SK-N-SH (cell line): ENCODE measurements around the gene CDH13. TPM values are rescaled to one million over a fixed set of nuclear protein-coding genes. Genes with fewer than 3 reads are reported as not detected.

Source experiments
- CTCF ChIA-PET: fragments of 300-600, 350-600 bp; formaldehyde crosslinking; extraction: SDS; loops from one replicate; lab custom pipeline; 2021; lab: Yijun Ruan, JAX
- POLR2A ChIA-PET: fragments of 350-600 bp; sonication (Branson Sonifier 250); formaldehyde crosslinking; extraction: SDS; loops from one replicate; lab custom pipeline; 2020; ENCODE audit warnings: antibody characterized with exemption, inconsistent platforms; lab: Yijun Ruan, JAX
- DNase-seq: peaks from one replicate; pipeline ENCODE4 v3.0.0; 2012
- H2AFZ ChIP-seq: fragments of 200-600 bp; sonication (generic); 2 replicates; pipeline ENCODE4 v1.8.1; 2016; ENCODE audit warnings: antibody characterized with exemption, mild to moderate bottlenecking, low read depth
- H3F3A ChIP-seq: fragments of 200-600 bp; sonication (generic); replicated peaks from 2 replicates; pipeline ENCODE3; 2016; ENCODE audit warnings: antibody characterized with exemption, mild to moderate bottlenecking; ENCODE audit not compliant: insufficient read depth
- H3K27ac ChIP-seq, 2 experiments: fragments of 200-500 bp in 1 of 2; fragments of 200-600 bp in 1 of 2; sonication (Bioruptor generic) in 1 of 2; sonication (generic), shearing (Covaris generic) in 1 of 2; 2 replicates each; pipeline versions ENCODE4 v1.5.1 to v1.6.1; 2014 to 2016; ENCODE audit warnings: low read depth in 2 of 2, inconsistent platforms in 1 of 2, low read length in 1 of 2, mild to moderate bottlenecking in 1 of 2, mixed read lengths in 1 of 2
- H3K27me3 ChIP-seq: fragments of 200-600 bp; sonication (generic), shearing (Covaris generic); 2 replicates; pipeline ENCODE4 v1.6.1; 2016; ENCODE audit warnings: mixed run types; ENCODE audit not compliant: insufficient read depth
- H3K36me3 ChIP-seq, 2 experiments: fragments of 200-500 bp in 1 of 2; fragments of 200-600 bp in 1 of 2; sonication (Bioruptor generic) in 1 of 2; sonication (generic) in 1 of 2; replicated peaks in 1 of 2; 2 replicates each; pipeline versions ENCODE3 to v1.5.1; 2014 to 2016; ENCODE audit warnings: low read length in 1 of 2, mild to moderate bottlenecking in 1 of 2; ENCODE audit not compliant: insufficient read depth in 2 of 2, control insufficient read depth in 1 of 2
- H3K4me1 ChIP-seq, 2 experiments: fragments of 200-500 bp in 1 of 2; fragments of 200-600 bp in 1 of 2; sonication (Bioruptor generic) in 1 of 2; sonication (generic), shearing (Covaris generic) in 1 of 2; 2 replicates each; pipeline versions ENCODE4 v1.5.1 to v1.6.1; 2014 to 2016; ENCODE audit warnings: low read depth in 1 of 2, low read length in 1 of 2, mixed run types in 1 of 2; ENCODE audit not compliant: insufficient read depth in 2 of 2, control insufficient read depth in 1 of 2
- H3K4me2 ChIP-seq: fragments of 200-600 bp; sonication (generic), shearing (Covaris generic); 2 replicates; pipeline ENCODE4 v1.6.1; 2017; ENCODE audit warnings: mixed run types
- H3K4me3 ChIP-seq, 2 experiments: fragments of 200-500 bp in 1 of 2; fragments of 200-600 bp in 1 of 2; sonication (Bioruptor generic) in 1 of 2; sonication (generic), shearing (Covaris generic) in 1 of 2; 2 replicates each; pipeline versions ENCODE4 v1.5.1 to v1.8.1; 2014 to 2016; ENCODE audit warnings: low read depth in 2 of 2, inconsistent platforms in 1 of 2, low read length in 1 of 2, mild to moderate bottlenecking in 1 of 2, mixed read lengths in 1 of 2, moderate library complexity in 1 of 2
- H3K79me2 ChIP-seq: fragments of 200-600 bp; sonication (generic); 2 replicates; pipeline ENCODE4 v1.8.1; 2017; ENCODE audit warnings: mild to moderate bottlenecking; ENCODE audit not compliant: insufficient read depth
- H3K9ac ChIP-seq: fragments of 200-600 bp; sonication (generic); 2 replicates; pipeline ENCODE4 v1.6.1; 2017; ENCODE audit warnings: mixed run types
- H3K9me2 ChIP-seq: fragments of 200-600 bp; sonication (generic); 2 replicates; pipeline ENCODE4 v1.6.1; 2017; ENCODE audit warnings: mixed run types
- H3K9me3 ChIP-seq: fragments of 200-600 bp; sonication (generic); 2 replicates; pipeline ENCODE4 v1.6.1; 2017; ENCODE audit warnings: mixed run types, mild to moderate bottlenecking, moderate library complexity
- H4K20me1 ChIP-seq: fragments of 200-600 bp; sonication (generic); 2 replicates; pipeline ENCODE4 v1.6.1; 2017; ENCODE audit warnings: mild to moderate bottlenecking, mixed run types; ENCODE audit not compliant: insufficient read depth
- CHD2 ChIP-seq: fragments of 150-350 bp; IDR thresholded peaks from 2 replicates; pipeline ENCODE4 v1.6.1; 2018; ENCODE audit warnings: low read length; ENCODE audit not compliant: partially characterized antibody
- CTCF ChIP-seq: fragments of 200-600 bp; sonication (generic); IDR thresholded peaks from 2 replicates; pipeline ENCODE4 v1.6.1; 2017; ENCODE audit warnings: antibody characterized with exemption, mild to moderate bottlenecking, moderate library complexity
- ELF1 ChIP-seq: IDR thresholded peaks from 2 replicates; pipeline ENCODE4 v1.4.0; 2012
- EP300 ChIP-seq, 2 experiments: IDR thresholded peaks; 2 replicates each; pipeline versions ENCODE4 v1.4.0 to v1.6.1; 2012; ENCODE audit warnings: borderline replicate concordance in 1 of 2, low read depth in 1 of 2, low read length in 1 of 2
- FOXJ3 ChIP-seq: sonication (generic); formaldehyde crosslinking; IDR thresholded peaks from 2 replicates; pipeline ENCODE4 v1.5.1; 2020; ENCODE audit warnings: mild to moderate bottlenecking, missing genetic modification reagents
- GABPA ChIP-seq: IDR thresholded peaks from 2 replicates; pipeline ENCODE4 v1.4.0; 2012; ENCODE audit warnings: low read depth, mild to moderate bottlenecking
- GATA2 ChIP-seq: sonication (generic); formaldehyde crosslinking; IDR thresholded peaks from 2 replicates; pipeline ENCODE4 v1.5.0; 2020; ENCODE audit warnings: mild to moderate bottlenecking, missing genetic modification reagents
- IRF3 ChIP-seq: fragments of 150-350 bp; IDR thresholded peaks from 2 replicates; pipeline ENCODE4 v1.6.1; 2016; ENCODE audit warnings: mild to moderate bottlenecking, low read depth, low read length
- MAX ChIP-seq: IDR thresholded peaks from 2 replicates; pipeline ENCODE4 v1.4.0; 2012; ENCODE audit warnings: low read depth
- POLR2AphosphoS5 ChIP-seq: IDR thresholded peaks from 2 replicates; pipeline ENCODE4 v1.6.1; 2012; ENCODE audit warnings: low read depth, low read length
- RCOR1 ChIP-seq: fragments of 150-350 bp; IDR thresholded peaks from 2 replicates; pipeline ENCODE4 v1.6.1; 2017; ENCODE audit warnings: antibody characterized with exemption, low read length
- SIN3A ChIP-seq: IDR thresholded peaks from 2 replicates; pipeline ENCODE4 v1.6.1; 2012; ENCODE audit warnings: low read depth, mild to moderate bottlenecking, low read length, moderate library complexity, borderline replicate concordance
- SMC3 ChIP-seq: IDR thresholded peaks from 2 replicates; pipeline ENCODE4 v1.6.1; 2012; ENCODE audit warnings: low read depth, low read length, improper control_type of control experiment
- TCF12 ChIP-seq: IDR thresholded peaks from 2 replicates; pipeline ENCODE4 v1.4.0; 2012
- TEAD4 ChIP-seq: IDR thresholded peaks from 2 replicates; pipeline ENCODE4 v1.4.0; 2012; ENCODE audit warnings: mild to moderate bottlenecking, borderline replicate concordance; ENCODE audit not compliant: insufficient read depth
- USF1 ChIP-seq: IDR thresholded peaks from 2 replicates; pipeline ENCODE4 v1.4.0; 2012; ENCODE audit warnings: low read depth, borderline replicate concordance
- WGBS: methylation state at CpG from one replicate; pipeline ENCODE4 v1.1.6; 2017; ENCODE audit warnings: low lambda C conversion rate; 5-methylcytosine and 5-hydroxymethylcytosine counted together
- polyA plus RNA-seq, 3 experiments: library from polyadenylated mRNA; depleted of rRNA; stranded (reverse); fragments of >200 nt; gene quantifications; 2 replicates each; pipeline ENCODE4 v1.2.3, GENCODE V29; 2012

CDH13 gene
- polyA plus RNA-seq, 1 of the 3 experiments (the other 2 are of a cell fraction) = 93.0 TPM

GRCh38 chr16:83330251-83330650 lies 703.5 kb downstream of the CDH13 start:
- 24% methylated on average over 2 of the region's 2 CpGs for WGBS
- ChIA-PET POLR2A (no interaction called here), CTCF (interaction anchor here (1.9 kb wide), 1 partner anchor 26 kb away, joined by 6 read pairs; no protein-coding TSS in a partner anchor)
- TF ChIP-seq CTCF (peak; percentile 17; the same call in 1 of the 2 replicates), RCOR1 (no peak)
- Histone ChIP-seq H3K27me3 (no peaks in the 10 kb centered on the region), H4K20me1 (no peaks in the 10 kb centered on the region), H3K4me2 (no peak overlapping the region), H3K36me3 (no peaks in the 10 kb centered on the region), H3F3A (peaks cover 4% of the 10 kb centered on the region), H3K79me2 (no peaks in the 10 kb centered on the region), H3K9ac (no peak overlapping the region), H3K9me2 (no peaks in the 10 kb centered on the region), H3K4me3 (no peak overlapping the region), H3K4me1 (no peaks in the 10 kb centered on the region), H3K27ac (no peak overlapping the region), H3K9me3 (no peaks in the 10 kb centered on the region), H2AFZ (no peak overlapping the region)
- no peak for DNase-seq

- peak overlapping the region; percentile 34 to 51; a peak in 3 of 4 replicates for H3K27ac ChIP-seq
- H3K36me3 ChIP-seq = no peaks in the 10 kb centered on the region
- no peaks in the 10 kb centered on the region for H4K20me1 ChIP-seq
- ChIA-PET CTCF (no interaction called here), POLR2A (no interaction called here)
- H3K4me1 ChIP-seq = peaks cover 5 to 7% of the 10 kb centered on the region in 2 experiments; a peak in 3 of 4 replicates
- DNase-seq = no peak
- 13% methylated on average over 2 of the region's 2 CpGs for WGBS
- H3K9ac ChIP-seq = peak overlapping the region; percentile 4; the same call in 1 of the 2 replicates
- no peaks in the 10 kb centered on the region for H3K9me2 ChIP-seq
- H3K9me3 ChIP-seq = no peaks in the 10 kb centered on the region
- H2AFZ ChIP-seq = no peak overlapping the region
- no peak overlapping the region for H3K4me2 ChIP-seq
- no peak overlapping the region for H3K4me3 ChIP-seq
- TF ChIP-seq CTCF (no peak), GABPA (no peak), TCF12 (peak; percentile 18; the same call in 1 of the 2 replicates)
- H3K27me3 ChIP-seq = no peaks in the 10 kb centered on the region
- H3F3A ChIP-seq = peaks cover 4% of the 10 kb centered on the region
- no peaks in the 10 kb centered on the region for H3K79me2 ChIP-seq
Measured at GRCh38 chr16:83335076-83335475, 708.3 kb downstream of the CDH13 start.

GRCh38 chr16:83336603-83337002 lies 709.8 kb downstream of the CDH13 start:
- POLR2A ChIA-PET = no interaction called here
- Histone ChIP-seq H3K9me2 (no peaks in the 10 kb centered on the region), H3F3A (peaks cover 4% of the 10 kb centered on the region), H4K20me1 (no peaks in the 10 kb centered on the region), H3K79me2 (no peaks in the 10 kb centered on the region), H2AFZ (no peak overlapping the region), H3K4me1 (peaks cover 5 to 7% of the 10 kb centered on the region in 2 experiments; a peak in 3 of 4 replicates), H3K27me3 (no peaks in the 10 kb centered on the region), H3K4me3 (no peak overlapping the region), H3K27ac (peak overlapping the region; percentile 67 to 86; a peak in 3 of 4 replicates), H3K4me2 (peak overlapping the region; percentile 35; the same call in 1 of the 2 replicates), H3K36me3 (no peaks in the 10 kb centered on the region), H3K9ac (no peak overlapping the region; the same call in 1 of the 2 replicates), H3K9me3 (no peaks in the 10 kb centered on the region)
- CTCF ChIA-PET = no interaction called here
- DNase-seq = no peak
- WGBS = 9% methylated on average over 3 of the region's 3 CpGs
- TF ChIP-seq FOXJ3 (CRISPR knock-in tag) (no peak), EP300 (IDR thresholded peaks at IDR 0.05; ENCODE audit: borderline replicate concordance in 1 of 2, low read depth in 1 of 2, low read length in 1 of 2) (peak; percentile 26 to 79; a peak in 2 of 4 replicates), POLR2AphosphoS5 (peak; percentile 55; the same call in 1 of the 2 replicates), USF1 (no peak), TEAD4 (no peak), SMC3 (no peak), SIN3A (no peak), IRF3 (no peak), CHD2 (no peak), ELF1 (no peak), MAX (peak; percentile 30; the same call in 1 of the 2 replicates), GATA2 (no peak)
